Fibroblast of the aortic adventitia (primary cell): ENCODE measurements around the gene PLP1. TPM values are rescaled to one million over a fixed set of nuclear protein-coding genes. Genes with fewer than 3 reads are reported as not detected.

Experiments used
- DNase-seq: peaks from one replicate; pipeline ENCODE4 v3.0.0-alpha.2; 2010; ENCODE audit warnings: low read depth
- H3K4me3 ChIP-seq: 2 replicates; pipeline ENCODE4 v1.5.1; 2011; ENCODE audit warnings: low read depth, mild to moderate bottlenecking, control low read depth, low read length, moderate library complexity
- CTCF ChIP-seq: IDR thresholded peaks from 2 replicates; pipeline ENCODE4 v1.5.1; 2011; ENCODE audit warnings: mild to moderate bottlenecking, low read length, control low read depth, inconsistent platforms; ENCODE audit not compliant: insufficient read depth
- total RNA-seq: library from RNA; depleted of rRNA; stranded (reverse); fragments of >200 nt; gene quantifications from 2 replicates; pipeline ENCODE4 v1.2.3, GENCODE V29; 2012; ENCODE audit warnings: low replicate concordance

PLP1 gene
- total RNA-seq, 1 donor = not detected

GRCh38 chrX:103839404-103839803 is 62.8 kb downstream of the PLP1 start:
- no peak for TF ChIP-seq CTCF
- H3K4me3 ChIP-seq = no peak overlapping the region
- DNase-seq = no peak

Other genes with a start within 250 kb of the PLP1 start
- 47.1 and 100 TPM in 2 replicates for gene TCEAL4, start 191.3 kb upstream of the PLP1 start, total RNA-seq
- 13.2 and 62.0 TPM in 2 replicates for gene TCEAL3, start 168.9 kb upstream of the PLP1 start, total RNA-seq
- 38.2 and 113 TPM in 2 replicates for gene TCEAL1, start 147.9 kb upstream of the PLP1 start, total RNA-seq
- gene MORF4L2, start 90.1 kb upstream of the PLP1 start, total RNA-seq = 641 and 741 TPM in 2 replicates
- gene TMEM31, start 65.9 kb upstream of the PLP1 start, total RNA-seq = not detected in 2 replicates
- gene RAB9B, start 55.4 kb downstream of the PLP1 start, total RNA-seq = 1.9 and 2.6 TPM in 2 replicates
- gene TMSB15B, start 185.8 kb downstream of the PLP1 start, total RNA-seq = 7.0 and 7.6 TPM in 2 replicates
- gene H2BW1, start 236.9 kb downstream of the PLP1 start, total RNA-seq = not detected in 2 replicates